ENCODE data around the gene ZDHHC19. TPM values are rescaled to one million over a fixed set of nuclear protein-coding genes. Genes with fewer than 3 reads are reported as not detected.

ZDHHC19 gene
- total RNA-seq, 1 donor from 2014 or later: 0.31 TPM

- DNase-seq: no peak
- CTCF ChIA-PET: interaction anchor here (4.9 kb wide), 1 partner anchor 126 kb away, joined by 172 read pairs; no protein-coding TSS in a partner anchor
- POLR2A ChIA-PET: no interaction called here
- ATAC-seq (ENCODE audit: low read depth): no peak
- H3K27ac Mint-ChIP-seq: no peak overlapping the region
- no peaks in the 10 kb centered on the region for H3K27me3 Mint-ChIP-seq
- H3K4me3 Mint-ChIP-seq: no peak overlapping the region
- intact Hi-C loops (cut with micrococcal nuclease): loop anchor here (10.0 kb wide), 1 partner anchor 293 kb away; the partner anchor contains the start of gene TNK2
- H3K9me3 Mint-ChIP-seq: no peaks in the 10 kb centered on the region
- H3K36me3 Mint-ChIP-seq (ENCODE audit: low read depth): no peaks in the 10 kb centered on the region
- TF ChIP-seq CTCF (IDR thresholded peaks at IDR 0.05): no peak
- peaks cover 29% of the 10 kb centered on the region for H3K4me1 Mint-ChIP-seq
These were observed 13.0 kb downstream of the ZDHHC19 start for GRCh38 chr3:196198081-196198675.

GRCh38 chr3:196197524-196197923, 13.7 kb downstream of the ZDHHC19 start:
- CTCF ChIA-PET: interaction anchor here (1.1 to 4.9 kb wide), 5 partner anchors 11 to 171 kb away, joined by 3 to 172 read pairs (median 8); no protein-coding TSS in a partner anchor
- H3K36me3 Mint-ChIP-seq (ENCODE audit: low read depth): no peaks in the 10 kb centered on the region
- ATAC-seq (ENCODE audit: low read depth) (no peak), DNase-seq (no peak)
- TF ChIP-seq CTCF (IDR thresholded peaks at IDR 0.05): no peak
- no peak overlapping the region for H3K27ac Mint-ChIP-seq
- H3K4me3 Mint-ChIP-seq: no peak overlapping the region
- H3K9me3 Mint-ChIP-seq: no peaks in the 10 kb centered on the region
- H3K27me3 Mint-ChIP-seq: no peaks in the 10 kb centered on the region
- intact Hi-C loops (cut with micrococcal nuclease): loop anchor here (2.0 to 10.0 kb wide), 2 partner anchors 177 to 293 kb away; partner anchors contain the start of gene TNK2
- H3K4me1 Mint-ChIP-seq: peaks cover 29% of the 10 kb centered on the region
- POLR2A ChIA-PET: no interaction called here

GRCh38 chr3:196195664-196196265, 15.4 kb downstream of the ZDHHC19 start:
- Mint-ChIP-seq H3K27ac (no peak overlapping the region), H3K4me3 (no peak overlapping the region)

GRCh38 chr3:196194542-196194915, 16.7 kb downstream of the ZDHHC19 start:
- ATAC-seq (ENCODE audit: low read depth) (no peak), DNase-seq (no peak)
- CTCF ChIA-PET: interaction anchor here (1.0 to 4.8 kb wide), 3 partner anchors 14 to 171 kb away, joined by 3 to 93 read pairs (median 7); no protein-coding TSS in a partner anchor
- H3K27me3 Mint-ChIP-seq: no peaks in the 10 kb centered on the region
- H3K4me3 Mint-ChIP-seq: no peak overlapping the region
- peak overlapping the region; percentile 59 for H3K27ac Mint-ChIP-seq
- intact Hi-C loops (cut with micrococcal nuclease): loop anchor here (10.0 kb wide), 1 partner anchor 290 kb away; the partner anchor contains the start of gene TNK2
- POLR2A ChIA-PET: interaction anchor here (0.7 to 7.8 kb wide), 5 partner anchors 14 to 130 kb away, joined by 3 to 116 read pairs (median 3); no protein-coding TSS in a partner anchor
- TF ChIP-seq CTCF (IDR thresholded peaks at IDR 0.05): no peak
- no peaks in the 10 kb centered on the region for H3K36me3 Mint-ChIP-seq (ENCODE audit: low read depth)
- no peaks in the 10 kb centered on the region for H3K9me3 Mint-ChIP-seq
- peaks cover 49% of the 10 kb centered on the region for H3K4me1 Mint-ChIP-seq

More at GRCh38 chr3:196195664-196196265, 15.4 kb downstream of the ZDHHC19 start:
- Mint-ChIP-seq H3K27me3 (no peaks in the 10 kb centered on the region), H3K4me1 (peaks cover 40% of the 10 kb centered on the region), H3K9me3 (no peaks in the 10 kb centered on the region), H3K36me3 (ENCODE audit: low read depth) (no peaks in the 10 kb centered on the region)
- no peak for ATAC-seq (ENCODE audit: low read depth)
- intact Hi-C loops (cut with micrococcal nuclease): loop anchor here (1.0 to 10.0 kb wide), 3 partner anchors 122 to 291 kb away; partner anchors contain the start of gene TNK2
- no peak for DNase-seq
- ChIA-PET CTCF (interaction anchor here (0.6 to 4.9 kb wide), 14 partner anchors 9 to 174 kb away, joined by 3 to 172 read pairs (median 4); no protein-coding TSS in a partner anchor), POLR2A (interaction anchor here (0.8 to 7.8 kb wide), 6 partner anchors 15 to 125 kb away, joined by 3 to 116 read pairs (median 5); no protein-coding TSS in a partner anchor)
- no peak for TF ChIP-seq CTCF (IDR thresholded peaks at IDR 0.05)

All from activated B cell treated with CpG ODN at 0.5 μM for 24 hours (primary cell).